NCI-H1417 treated with DMSO at 0.1 percent for 48 hours (cell line): ENCODE measurements around the gene EIF5A2.
"Not testable (repeated sequence)": the region's sequence is repeated elsewhere in the genome, so short reads cannot be mapped to it uniquely, and the experiment has no call there.

Source experiments
- DNase-seq: peaks from one replicate; lab custom pipeline; 2025; lab: John Stamatoyannopoulos, UW

EIF5A2 gene

GRCh38 chr3:170908235-170909116 lies at the start of gene EIF5A2:
Gene EIF5A2 (minus strand): TSS chr3:170908637. CDS start chr3:170907806, 831 bp downstream.
- peak; percentile 91 for DNase-seq

GRCh38 chr3:170956647-170957046 lies 48.2 kb upstream of the EIF5A2 start:
- DNase-seq = no peak

DNA sequence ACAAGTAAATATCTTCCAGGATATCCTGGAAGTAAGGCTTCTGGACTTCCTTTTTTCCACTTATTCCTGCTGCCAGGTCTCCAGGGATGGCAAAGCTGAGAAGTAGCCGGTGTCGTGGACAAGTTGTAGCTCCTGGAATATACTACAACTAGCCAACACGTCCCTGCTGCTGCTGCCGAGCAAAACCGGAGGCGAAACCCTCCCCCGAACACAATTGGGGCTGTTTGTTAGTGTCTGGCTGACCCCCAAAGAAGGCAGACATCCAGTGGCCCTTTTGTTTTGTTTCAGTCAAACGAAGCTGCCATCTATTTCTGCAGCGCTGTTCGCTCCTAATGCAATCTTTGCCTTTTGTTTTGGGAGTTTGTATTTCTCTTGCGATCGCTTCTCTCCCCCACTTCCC lies 45.3 kb upstream of the EIF5A2 start:
- no peak for DNase-seq

DNA sequence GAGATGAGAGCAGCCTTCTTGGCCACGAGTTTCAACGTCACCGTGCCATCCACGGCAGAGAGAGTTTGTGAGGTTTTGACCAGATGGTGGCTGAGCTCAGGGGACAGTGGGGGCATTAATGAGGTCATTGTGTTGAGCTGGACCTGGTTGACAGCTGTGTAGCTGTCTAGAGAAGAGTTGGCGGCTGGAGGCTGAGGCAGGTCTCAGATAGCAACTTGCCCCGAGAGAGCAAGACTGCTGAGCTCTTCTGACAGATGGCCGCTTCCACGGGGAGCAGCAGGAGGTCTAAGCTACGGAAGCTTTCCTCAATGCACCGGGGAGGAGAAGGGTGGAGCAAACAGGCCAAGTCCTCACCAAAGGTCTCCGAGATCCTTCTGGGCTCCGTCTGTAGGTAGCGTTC lies 44.8 kb upstream of the EIF5A2 start:
- no peak for DNase-seq

- no peak for DNase-seq
Observed at GRCh38 chr3:170949211-170949610, 40.8 kb upstream of the EIF5A2 start.

DNA sequence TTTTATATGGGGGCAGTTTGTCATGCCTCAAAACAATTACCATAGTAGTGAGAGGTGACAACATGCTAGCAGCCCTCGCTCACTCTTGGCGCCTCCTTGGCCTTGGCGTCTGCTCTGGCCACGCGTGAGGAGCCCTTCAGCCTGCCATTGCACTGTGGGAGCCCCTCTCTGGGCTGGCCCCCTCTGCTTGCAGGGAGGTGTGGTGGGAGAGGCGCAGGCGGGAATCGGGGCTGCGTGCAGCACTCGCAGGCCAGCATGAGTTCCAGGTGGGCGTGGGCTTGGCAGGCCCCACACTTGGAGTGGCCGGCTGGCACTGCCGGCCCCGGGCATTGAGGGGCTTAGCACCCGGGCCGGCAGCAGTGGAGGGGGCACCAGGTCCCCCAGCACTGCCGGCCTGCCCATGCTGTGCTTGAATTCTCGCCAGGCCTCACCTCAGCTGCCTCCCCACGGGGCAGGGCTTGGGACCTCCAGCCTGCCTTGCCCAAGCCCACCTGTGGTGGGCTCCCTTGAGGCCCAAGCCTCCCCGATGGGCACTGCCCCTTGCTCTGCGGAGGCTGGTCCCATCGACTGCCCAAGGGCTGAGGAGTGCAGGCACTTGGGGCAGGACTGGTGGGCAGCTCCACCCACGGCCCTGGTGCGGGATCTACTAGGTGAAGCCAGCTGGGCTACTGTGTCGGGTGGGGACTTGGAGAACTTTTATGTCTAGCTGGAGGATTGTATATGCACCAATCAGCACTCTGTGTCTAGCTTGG lies 38.8 kb upstream of the EIF5A2 start:
- DNase-seq = no peak

DNA sequence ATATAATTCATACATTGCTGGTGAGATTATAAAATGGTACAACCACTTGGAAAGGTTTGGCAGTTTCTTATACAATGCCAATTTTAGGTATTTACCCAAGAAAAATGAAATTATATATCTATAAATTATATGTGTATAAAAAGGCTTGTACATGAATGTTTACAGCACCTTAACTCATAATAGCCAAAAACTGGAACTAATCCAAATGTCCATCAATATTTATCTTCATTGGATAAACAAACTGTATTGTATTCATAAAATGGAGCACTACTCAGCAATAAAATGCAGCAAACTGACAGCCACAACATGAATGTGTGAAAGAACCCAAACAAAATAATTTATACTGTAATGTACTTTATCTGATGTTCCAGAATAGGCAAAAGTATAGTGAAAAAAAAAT lies 33.6 kb upstream of the EIF5A2 start:
- no peak for DNase-seq

DNA sequence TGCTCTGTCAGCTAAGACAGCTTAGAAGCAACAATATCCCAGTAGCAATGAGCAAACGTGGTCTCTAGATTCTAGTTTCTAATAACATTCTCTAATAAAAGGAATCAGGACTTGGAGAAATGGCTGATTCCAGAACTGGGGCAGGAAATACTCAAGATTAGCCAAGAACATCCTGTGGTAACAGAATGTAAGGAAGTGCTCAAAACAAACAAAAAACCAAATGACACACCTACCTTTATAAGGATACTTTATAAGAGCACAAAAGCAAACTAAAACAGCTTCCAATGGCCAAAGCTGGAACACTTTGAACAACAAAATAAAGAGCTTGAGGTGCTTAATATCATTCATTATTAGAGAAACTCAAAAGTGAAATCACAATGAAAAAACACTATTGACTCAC lies 33.1 kb upstream of the EIF5A2 start:
- DNase-seq = no peak

DNA sequence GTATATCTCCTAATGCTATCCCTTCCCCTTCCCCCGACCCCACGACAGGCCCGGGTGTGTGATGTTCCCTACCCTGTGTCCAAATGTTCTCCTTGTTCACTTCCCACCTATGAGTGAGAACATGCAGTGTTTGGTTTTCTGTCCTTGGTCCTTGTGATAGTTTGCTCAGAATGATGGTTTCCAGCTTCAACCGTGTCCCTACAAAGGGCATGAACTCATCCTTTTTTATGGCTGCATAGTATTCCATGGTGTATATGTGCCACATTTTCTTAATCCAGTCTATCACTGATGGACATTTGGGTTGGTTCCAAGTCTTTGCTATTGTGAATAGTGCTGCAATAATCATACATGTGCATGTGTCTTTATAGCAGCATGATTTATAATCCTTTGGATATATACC lies 24.6 kb upstream of the EIF5A2 start:
- not testable (repeated sequence) for DNase-seq

DNA sequence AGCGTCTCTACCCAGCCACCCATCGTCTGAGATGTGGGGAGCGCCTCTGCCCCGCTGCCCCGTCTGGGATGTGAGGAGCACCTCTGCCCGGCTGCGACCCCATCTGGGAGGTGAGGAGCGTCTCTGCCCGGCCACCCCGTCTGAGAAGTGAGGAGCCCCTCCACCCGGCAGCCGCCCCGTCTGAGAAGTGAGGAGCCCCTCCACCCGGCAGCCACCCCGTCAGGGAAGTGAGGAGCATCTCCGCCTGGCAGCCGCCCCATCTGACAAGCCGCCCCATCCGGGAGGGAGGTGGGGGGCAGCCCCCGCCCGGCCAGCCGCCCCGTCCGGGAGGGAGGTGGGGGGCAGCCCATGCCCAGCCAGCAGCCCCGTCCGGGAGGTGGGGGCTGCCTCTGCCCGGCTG lies 15.1 kb upstream of the EIF5A2 start:
- DNase-seq = not testable (repeated sequence)

GRCh38 chr3:170918715-170919114 lies 10.3 kb upstream of the EIF5A2 start:
- DNase-seq = no peak

DNA sequence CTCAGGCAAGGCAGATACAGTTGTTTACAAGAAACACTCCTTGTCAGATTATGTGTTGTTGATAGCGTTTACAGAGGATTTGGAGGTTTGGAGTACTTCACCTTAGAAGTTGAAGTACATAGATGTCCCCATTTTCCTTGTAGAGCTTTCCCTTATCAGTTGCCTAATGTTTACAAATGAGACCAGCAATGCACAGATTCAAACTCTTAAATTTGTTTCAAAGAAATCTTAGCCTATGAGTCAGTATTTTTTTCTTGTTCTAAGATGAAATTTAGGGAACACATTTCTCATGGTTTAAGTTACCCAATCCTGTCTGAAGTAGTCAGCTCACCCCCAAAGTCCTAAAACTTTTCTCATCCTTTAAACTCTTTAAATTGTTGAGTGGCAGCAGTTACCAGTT lies 6.3 kb upstream of the EIF5A2 start:
- no peak for DNase-seq

DNA sequence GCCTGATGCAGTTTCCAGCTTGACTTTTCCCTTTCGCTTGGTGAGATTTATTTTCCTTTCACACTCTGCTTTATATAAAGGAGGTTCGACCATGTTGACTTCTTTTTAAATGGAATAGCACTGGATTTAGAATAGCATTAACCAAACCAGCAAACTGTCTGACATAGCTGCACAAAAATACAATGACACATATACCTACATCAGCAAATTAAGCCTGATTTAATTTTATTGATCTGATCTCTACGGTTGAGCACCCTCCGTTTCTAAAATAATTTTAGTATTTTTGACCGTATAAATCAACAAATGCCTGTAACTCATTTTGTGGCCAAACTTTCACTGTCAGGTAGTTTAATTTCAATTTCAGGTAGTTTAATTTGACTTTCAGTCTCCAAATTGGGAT lies 5.8 kb upstream of the EIF5A2 start:
- no peak for DNase-seq

GRCh38 chr3:170911051-170911450 lies 2.6 kb upstream of the EIF5A2 start:
- DNase-seq = no peak

- no peak for DNase-seq
Observed at GRCh38 chr3:170910542-170910941, 2.1 kb upstream of the EIF5A2 start.

- DNase-seq = no peak
Observed at GRCh38 chr3:170909129-170909903, 879 bp upstream of the EIF5A2 start.

DNA sequence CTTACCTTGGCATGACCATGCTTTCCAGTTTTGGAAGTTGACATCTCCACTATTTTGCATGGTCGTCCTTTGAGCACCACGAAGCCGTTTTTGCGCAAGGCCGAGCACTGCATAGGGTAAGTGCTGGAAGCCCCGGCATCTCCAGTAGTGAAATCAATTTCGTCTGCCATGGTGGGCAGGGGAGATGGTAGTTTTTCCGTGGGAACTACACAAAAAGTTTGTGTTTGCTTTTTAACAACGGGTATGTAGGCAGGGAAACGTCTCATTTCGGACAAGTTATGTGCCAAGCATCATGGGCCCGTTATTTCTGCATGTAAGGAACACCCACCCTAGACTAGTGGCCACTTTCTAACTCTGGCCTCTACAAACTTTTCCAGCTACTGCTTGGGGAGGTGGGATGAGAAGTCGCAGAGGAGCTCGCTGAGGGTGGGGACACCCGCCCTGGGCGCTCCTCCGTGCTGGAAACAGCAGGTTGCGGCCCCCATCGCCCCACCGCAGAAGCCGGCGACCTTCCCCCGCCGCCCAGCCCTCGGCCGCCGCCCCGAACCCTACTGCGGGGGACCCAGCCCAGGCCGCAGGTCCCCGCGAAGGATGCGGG lies 701 bp downstream of the EIF5A2 start:
- DNase-seq = no peak

DNA sequence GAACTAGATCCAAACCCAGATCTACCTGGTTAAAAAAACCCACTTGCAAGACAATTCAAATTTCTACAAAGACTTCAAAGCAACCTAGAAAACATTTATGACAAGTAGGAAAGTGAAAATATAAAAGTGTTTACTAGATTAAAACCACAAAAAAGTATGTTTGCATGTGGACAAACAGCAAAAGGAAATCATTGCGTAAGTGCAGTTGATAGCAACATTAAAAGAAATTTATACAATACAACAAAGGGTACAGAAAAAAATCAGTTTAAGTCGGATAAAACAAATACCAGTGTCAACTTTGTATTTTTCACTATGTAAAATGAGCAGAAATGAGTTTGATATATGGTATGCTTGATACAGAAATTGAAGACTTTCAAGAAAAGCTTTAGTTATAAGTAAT lies 2.6 kb downstream of the EIF5A2 start:
- DNase-seq = no peak

GRCh38 chr3:170903123-170903522 lies 5.3 kb downstream of the EIF5A2 start:
- no peak for DNase-seq

GRCh38 chr3:170899455-170899854 lies 9.0 kb downstream of the EIF5A2 start:
- DNase-seq = no peak

GRCh38 chr3:170897978-170898377 lies 10.5 kb downstream of the EIF5A2 start:
- DNase-seq = no peak

DNA sequence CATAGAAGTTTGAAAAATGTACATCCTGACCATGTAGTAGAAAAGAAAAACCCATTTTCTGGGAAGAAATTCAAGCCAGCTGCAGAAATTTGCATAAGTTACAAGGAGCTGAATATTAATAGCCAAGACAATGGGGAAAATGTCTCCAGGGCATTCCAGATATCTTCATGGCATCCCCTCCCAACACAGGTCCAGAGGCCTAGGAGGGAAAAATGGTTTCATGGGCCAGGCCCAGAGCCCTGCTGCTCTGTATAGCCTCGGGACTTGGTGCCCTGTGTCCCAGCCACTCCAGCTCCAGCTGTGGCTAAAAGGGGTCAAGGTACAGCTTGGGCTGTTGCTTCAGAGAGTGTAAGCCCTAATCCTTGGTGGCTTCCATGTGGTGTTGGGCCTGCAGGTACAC lies 11.2 kb downstream of the EIF5A2 start:
- DNase-seq = not testable (repeated sequence)
